Stomach (tissue), 9 donors: ENCODE data around the gene AK4. TPM values are rescaled to one million over a fixed set of nuclear protein-coding genes. Genes with fewer than 3 reads are reported as not detected.

ENCODE experiments used
- DNase-seq, 2 donors: peaks; one replicate each; pipeline versions ENCODE4 v3.0.0 to v3.0.0-alpha.2; 2013 to 2019
- H3K27ac ChIP-seq, 5 donors: fragments of 200-600 bp in 4 of 5; sonication (generic) in 4 of 5; one replicate each; pipeline ENCODE4 v1.5.1; 2013 to 2019; ENCODE audit warnings: mild to moderate bottlenecking in 1 of 5, moderate library complexity in 1 of 5
- H3K27me3 ChIP-seq, 3 donors: fragments of 200-600 bp; sonication (generic); one replicate each; pipeline ENCODE4 v1.5.1; 2017 to 2019; ENCODE audit warnings: mixed run types in 1 of 3
- H3K36me3 ChIP-seq, 4 donors: fragments of 200-600 bp; sonication (generic); 1 replicate in 3 of 4; 2 replicates in 1 of 4; pipeline ENCODE4 v1.5.1; 2016 to 2019
- H3K4me1 ChIP-seq, 4 donors: fragments of 200-600 bp; sonication (generic); one replicate each; pipeline ENCODE4 v1.5.1; 2016 to 2019
- H3K4me3 ChIP-seq, 4 donors: fragments of 200-600 bp; sonication (generic) in 3 of 4; one replicate each; pipeline ENCODE4 v1.5.1; 2016 to 2019; ENCODE audit warnings: mild to moderate bottlenecking in 1 of 4
- H3K9me3 ChIP-seq, 4 donors: fragments of 200-600 bp; sonication (generic); one replicate each; pipeline ENCODE4 v1.5.1; 2016 to 2019
- CTCF ChIP-seq, 7 experiments: fragments of 450-650 bp in 4 of 7; fragments of 200-600 bp in 3 of 7; sonication (generic) in 3 of 7; IDR thresholded peaks; one replicate each; pipeline ENCODE4 v1.5.1; 2016 to 2019; ENCODE audit warnings: antibody characterized with exemption in 7 of 7, control low read depth in 2 of 7, mild to moderate bottlenecking in 1 of 7
- EP300 ChIP-seq: sonication (generic); formaldehyde crosslinking; IDR thresholded peaks from one replicate; pipeline ENCODE4 v1.6.1; 2017; ENCODE audit warnings: antibody characterized with exemption
- POLR2A ChIP-seq, 4 donors: fragments of 450-650 bp; IDR thresholded peaks; one replicate each; pipeline ENCODE4 v1.6.1; 2016; ENCODE audit warnings: antibody characterized with exemption in 4 of 4, control low read depth in 2 of 4, mild to moderate bottlenecking in 1 of 4, moderate library complexity in 1 of 4
- POLR2AphosphoS5 ChIP-seq, 3 donors: sonication (generic); formaldehyde crosslinking; IDR thresholded peaks; one replicate each; pipeline ENCODE4 v1.6.1; 2016; ENCODE audit warnings: antibody characterized with exemption in 3 of 3
- WGBS, 5 donors: extraction: QIAGEN DNeasy Blood & Tissue Kit in 3 of 5; methylation state at CpG; one replicate each; pipeline versions ENCODE4 v1.1.5 to v1.1.7; 2013 to 2018; 5-methylcytosine and 5-hydroxymethylcytosine counted together
- intact Hi-C: fragments of 100-400 bp; cut with DNase I; formaldehyde crosslinking; loops from one replicate; pipeline ENCODE4 v1.15.1; 2023; ENCODE audit warnings: low total_unique reads
- polyA plus RNA-seq, 3 donors: library from polyadenylated mRNA; stranded (reverse); fragments of 200-250 nt; gene quantifications; one replicate each; pipeline ENCODE4 v1.2.3, GENCODE V29; 2013
- total RNA-seq, 5 donors: library from RNA; depleted of rRNA; stranded (reverse); fragments of >200 nt; gene quantifications; one replicate each; pipeline versions ENCODE4 v1.1.0 to v1.2.3, GENCODE V29; 2014 to 2016
- donor health status: healthy with polysubstance abuse.
- donor health status: Bipolar disorder and iron deficiency.
- donor health status: healthy.

The AK4 gene
- total and polyA plus RNA-seq, 8 donors, result 9.4 to 108 (median 30.4) TPM

GRCh38 chr1:65206836-65207235, 58.8 kb downstream of the AK4 start:
- Histone ChIP-seq H3K9me3 (no peaks in the 10 kb centered on the region), H3K4me3 (no peak overlapping the region), H3K4me1 (peaks cover 4 to 25% (median 14%) of the 10 kb centered on the region in 4 donors), H3K27ac (no peak overlapping the region), H3K36me3 (no peaks in the 10 kb centered on the region), H3K27me3 (no peaks in the 10 kb centered on the region)
- DNase-seq, result no peak
- intact Hi-C loops, result no loop called here
- 90 to 95% (median 91%) methylated on average over 2 of the region's 2 CpGs for WGBS, 5 donors
- no peak for TF ChIP-seq CTCF (IDR thresholded peaks at IDR 0.05)
- no peak for TF ChIP-seq POLR2A (IDR thresholded peaks at IDR 0.05)
- no peak for TF ChIP-seq EP300
- no peak for TF ChIP-seq POLR2AphosphoS5 (IDR thresholded peaks at IDR 0.05)

DNA sequence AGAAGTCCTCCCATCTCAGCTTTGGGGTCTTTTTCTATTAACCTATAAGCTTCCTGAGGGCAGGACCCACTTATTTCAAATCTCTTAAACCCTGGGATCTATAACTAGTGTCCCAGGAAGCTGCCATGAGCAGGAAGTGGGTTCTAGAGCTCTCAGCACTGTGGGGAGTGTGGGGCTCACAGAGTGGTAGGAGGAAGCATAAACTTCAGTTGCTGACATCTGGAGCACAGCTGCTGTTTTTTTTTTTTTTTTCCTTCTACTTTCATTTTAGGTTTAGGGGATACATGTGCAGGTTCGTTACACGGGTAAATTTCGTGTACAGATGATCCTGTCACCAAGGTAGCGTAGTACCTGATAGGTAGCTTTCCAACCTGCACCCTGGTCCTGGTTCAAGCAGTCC, 59.3 kb downstream of the AK4 start:
- Histone ChIP-seq H3K4me3 (no peak overlapping the region), H3K27me3 (no peaks in the 10 kb centered on the region), H3K27ac (no peak overlapping the region), H3K36me3 (no peaks in the 10 kb centered on the region), H3K4me1 (peaks cover 4 to 25% (median 14%) of the 10 kb centered on the region in 4 donors), H3K9me3 (no peaks in the 10 kb centered on the region)
- intact Hi-C loops, result no loop called here
- no peak for DNase-seq
- 66 to 85% (median 68%) methylated on average over 4 of the region's 4 CpGs for WGBS, 5 donors
- TF ChIP-seq POLR2AphosphoS5 (IDR thresholded peaks at IDR 0.05) (no peak), CTCF (IDR thresholded peaks at IDR 0.05) (no peak)

DNA sequence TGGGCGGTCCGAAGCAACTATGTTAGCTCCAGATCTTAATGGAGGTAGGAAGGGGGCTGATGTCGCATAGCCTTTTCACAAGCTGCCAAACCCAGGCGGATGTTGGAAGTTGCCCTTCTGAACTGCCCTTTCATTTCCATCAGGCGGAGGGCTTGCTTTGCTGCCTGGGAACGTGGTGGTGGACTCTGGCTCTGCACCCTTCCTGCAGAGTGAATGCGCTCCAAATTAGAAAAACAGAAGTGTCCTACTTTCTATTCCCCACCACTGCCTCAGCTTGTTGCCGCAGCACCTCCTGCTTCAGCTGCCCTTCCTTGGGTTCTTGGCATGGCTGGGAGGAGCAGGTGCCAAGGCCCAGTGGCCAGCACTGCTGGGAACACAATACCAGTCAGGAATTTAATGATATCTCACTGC, 60.6 kb downstream of the AK4 start:
- H3K4me3 ChIP-seq, result no peak overlapping the region
- WGBS, 5 donors, result 75 to 89% (median 79%) methylated on average over 8 of the region's 8 CpGs
- H3K27ac ChIP-seq, result no peak overlapping the region
- H3K36me3 ChIP-seq, result no peaks in the 10 kb centered on the region
- no peaks in the 10 kb centered on the region for H3K27me3 ChIP-seq
- no peak for TF ChIP-seq EP300
- TF ChIP-seq POLR2AphosphoS5 (IDR thresholded peaks at IDR 0.05), result no peak
- TF ChIP-seq POLR2A (IDR thresholded peaks at IDR 0.05), result no peak
- no peak for TF ChIP-seq CTCF (IDR thresholded peaks at IDR 0.05)
- intact Hi-C loops, result no loop called here
- DNase-seq, result no peak
- H3K4me1 ChIP-seq, result peaks cover 4 to 25% (median 14%) of the 10 kb centered on the region in 4 donors
- H3K9me3 ChIP-seq, result no peaks in the 10 kb centered on the region

DNA sequence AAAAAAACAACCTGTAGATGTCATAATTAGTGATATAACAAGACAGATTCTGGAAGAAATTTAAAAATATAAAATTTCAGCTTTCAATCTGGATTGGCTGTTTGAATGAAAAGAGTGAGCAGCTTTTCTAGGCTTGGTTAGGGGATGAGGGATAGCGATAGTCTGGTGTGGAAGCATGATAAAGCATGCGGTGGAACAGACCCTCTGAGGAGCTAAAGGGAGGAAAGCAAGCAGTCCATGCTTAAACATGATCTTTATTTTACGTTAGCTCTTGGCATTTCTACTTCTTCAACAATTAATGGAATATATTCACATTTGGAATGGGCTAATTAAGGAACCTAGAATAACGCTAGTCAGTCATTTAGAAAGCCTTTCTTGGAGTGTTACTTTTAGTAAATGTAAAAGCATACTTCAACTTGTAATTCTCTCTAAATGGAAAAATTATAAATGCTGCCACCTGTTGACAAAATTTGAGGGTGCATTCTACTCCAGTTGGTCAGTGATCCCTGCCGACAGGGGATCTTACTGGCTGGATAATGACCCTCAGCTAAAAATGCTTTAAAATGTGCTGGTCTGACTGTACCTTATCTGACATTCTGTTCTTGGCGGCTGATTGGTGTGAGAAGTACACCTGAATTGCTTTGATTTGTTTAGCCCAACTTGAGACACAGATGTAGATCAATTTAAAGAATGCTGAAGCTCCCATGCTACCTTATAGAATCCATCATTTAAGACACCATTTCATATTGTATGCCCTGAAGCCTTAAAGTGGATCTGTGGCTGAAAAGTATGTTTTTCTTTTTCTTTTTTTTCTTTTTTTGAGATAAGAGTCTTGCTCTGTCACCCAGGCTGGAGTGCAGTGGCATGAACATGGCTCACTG, 61.2 kb downstream of the AK4 start:
- TF ChIP-seq CTCF (IDR thresholded peaks at IDR 0.05), result peak in 5 of 7 experiments; percentile 20 to 68 (median 56)
- no peak for TF ChIP-seq EP300
- no peak for TF ChIP-seq POLR2AphosphoS5 (IDR thresholded peaks at IDR 0.05)
- no peaks in the 10 kb centered on the region for H3K27me3 ChIP-seq
- H3K27ac ChIP-seq, result no peak overlapping the region
- H3K9me3 ChIP-seq, result no peaks in the 10 kb centered on the region
- no peak overlapping the region for H3K4me3 ChIP-seq
- intact Hi-C loops, result no loop called here
- H3K4me1 ChIP-seq, result peaks cover 7 to 25% (median 14%) of the 10 kb centered on the region in 4 donors
- 35 to 50% (median 40%) methylated on average over 6 of the region's 6 CpGs for WGBS, 5 donors
- H3K36me3 ChIP-seq, result no peaks in the 10 kb centered on the region
- peak in 1 of 2 donors; percentile 79 for DNase-seq
